Naive thymus-derived CD4-positive, alpha-beta T cell (primary cell): Measurements from ENCODE around the gene OR52H1. TPM values are rescaled to one million over a fixed set of nuclear protein-coding genes. Genes with fewer than 3 reads are reported as not detected.

ENCODE experiments used
- ATAC-seq: fragments of 150-1000 bp; cut with Tn5 transposase; 2 replicates; pipeline ENCODE4 v1.10.0; 2021; ENCODE audit warnings: mild to moderate bottlenecking, moderate library complexity
- CTCF ChIA-PET: fragments of 350-600 bp; sonication (Branson Sonifier 250); formaldehyde crosslinking; loops from one replicate; lab custom pipeline; 2021; ENCODE audit warnings: antibody characterized with exemption; lab: Charles Lee
- POLR2A ChIA-PET: fragments of 350-600 bp; sonication (Branson Sonifier 250); formaldehyde crosslinking; loops from one replicate; lab custom pipeline; 2021; ENCODE audit warnings: antibody characterized with exemption, inconsistent platforms; lab: Charles Lee
- DNase-seq, 9 donors: peaks; one replicate each; pipeline versions ENCODE4 v3.0.0 to v3.0.0-alpha.2; 2020 to 2022; ENCODE audit warnings: mixed read lengths in 1 of 9
- H3K27ac ChIP-seq: one replicate; pipeline ENCODE4 v1.7.0; 2013; ENCODE audit warnings: mild to moderate bottlenecking, low read depth, low read length, moderate library complexity
- H3K27me3 ChIP-seq, 2 donors: one replicate each; pipeline ENCODE4 v1.7.0; 2013; ENCODE audit warnings: low read length in 2 of 2, mild to moderate bottlenecking in 2 of 2, moderate library complexity in 2 of 2; ENCODE audit not compliant: control insufficient read depth in 2 of 2, insufficient read depth in 2 of 2
- H3K36me3 ChIP-seq, 3 experiments: 1 replicate in 2 of 3; 2 replicates in 1 of 3; pipeline ENCODE4 v1.7.0; 2013; ENCODE audit warnings: low read length in 3 of 3, mild to moderate bottlenecking in 3 of 3, moderate library complexity in 1 of 3; ENCODE audit not compliant: insufficient read depth in 3 of 3, control insufficient read depth in 2 of 3
- H3K4me1 ChIP-seq, 2 donors: one replicate each; pipeline ENCODE4 v1.7.0; 2013; ENCODE audit warnings: low read length in 2 of 2, mild to moderate bottlenecking in 2 of 2, moderate library complexity in 1 of 2; ENCODE audit not compliant: control insufficient read depth in 2 of 2, insufficient read depth in 2 of 2
- H3K4me3 ChIP-seq: 2 replicates; pipeline ENCODE4 v1.7.0; 2013; ENCODE audit warnings: mild to moderate bottlenecking, low read length
- H3K9me3 ChIP-seq, 3 experiments: 1 replicate in 2 of 3; 2 replicates in 1 of 3; pipeline ENCODE4 v1.7.0; 2013; ENCODE audit warnings: low read length in 3 of 3; ENCODE audit not compliant: control insufficient read depth in 2 of 3
- H3K27ac Mint-ChIP-seq, 9 donors: one replicate each; pipeline ENCODE4 v1.8.0; 2020 to 2022; ENCODE audit warnings: mixed read lengths in 9 of 9, mild to moderate bottlenecking in 8 of 9, moderate library complexity in 5 of 9, inconsistent platforms in 2 of 9
- H3K27me3 Mint-ChIP-seq, 5 donors: one replicate each; pipeline ENCODE4 v1.8.0; 2021 to 2022; ENCODE audit warnings: mixed read lengths in 5 of 5, mild to moderate bottlenecking in 1 of 5
- H3K36me3 Mint-ChIP-seq, 5 donors: one replicate each; pipeline ENCODE4 v1.8.0; 2020 to 2022; ENCODE audit warnings: mixed read lengths in 5 of 5, mild to moderate bottlenecking in 3 of 5, inconsistent platforms in 1 of 5
- H3K4me1 Mint-ChIP-seq, 7 donors: one replicate each; pipeline ENCODE4 v1.8.0; 2020 to 2022; ENCODE audit warnings: mixed read lengths in 7 of 7, mild to moderate bottlenecking in 3 of 7, inconsistent platforms in 1 of 7
- H3K4me3 Mint-ChIP-seq, 10 donors: one replicate each; pipeline ENCODE4 v1.8.0; 2020 to 2022; ENCODE audit warnings: mild to moderate bottlenecking in 10 of 10, mixed read lengths in 10 of 10, moderate library complexity in 6 of 10, inconsistent platforms in 2 of 10
- H3K9me3 Mint-ChIP-seq, 11 donors: one replicate each; pipeline ENCODE4 v1.8.0; 2020 to 2022; ENCODE audit warnings: mixed read lengths in 11 of 11, mild to moderate bottlenecking in 4 of 11, inconsistent platforms in 1 of 11, moderate library complexity in 1 of 11
- intact Hi-C, 2 donors: fragments of 100-400 bp; cut with micrococcal nuclease; formaldehyde crosslinking; loops; one replicate each; pipeline ENCODE4 v1.15.1; 2023
- polyA plus RNA-seq, 2 donors: library from polyadenylated mRNA; unstranded; fragments of 300-500 nt; fragmentation: Illumina TruSeq; gene quantifications; one replicate each; pipeline ENCODE4 v1.2.3, GENCODE V29; 2021
- total RNA-seq, 6 experiments: library from RNA in 5 of 6; stranded (reverse) in 5 of 6; gene quantifications; 1 replicate in 5 of 6; 2 replicates in 1 of 6; pipeline ENCODE4 v1.2.3 and lab custom pipeline; 2021 to 2026

Gene OR52H1
- total and polyA plus RNA-seq, 7 experiments from 2014 or later = 0.32 to 0.49 (median 0.48) TPM; not detected in 4

GRCh38 chr11:5546457-5546856 lies 1.9 kb downstream of the OR52H1 start:
- no peak overlapping the region for H3K27ac Mint-ChIP-seq
- ATAC-seq (no peak), DNase-seq (no peak)
- POLR2A ChIA-PET = no interaction called here
- no peaks in the 10 kb centered on the region for H3K4me1 Mint-ChIP-seq
- H3K27me3 Mint-ChIP-seq = peaks cover 0 to 8% (median 0%) of the 10 kb centered on the region in 5 donors
- intact Hi-C loops = no loop called here
- CTCF ChIA-PET = no interaction called here
- H3K4me3 Mint-ChIP-seq = no peak overlapping the region
- Histone ChIP-seq H3K36me3 (no peaks in the 10 kb centered on the region), H3K4me1 (no peaks in the 10 kb centered on the region), H3K27ac (no peak overlapping the region), H3K9me3 (no peaks in the 10 kb centered on the region), H3K4me3 (no peak overlapping the region), H3K27me3 (peaks cover 0 to 1% of the 10 kb centered on the region in 2 donors)
- peaks cover 0 to 4% (median 0%) of the 10 kb centered on the region in 11 donors for H3K9me3 Mint-ChIP-seq
- H3K36me3 Mint-ChIP-seq = peaks cover 0 to 1% (median 0%) of the 10 kb centered on the region in 5 donors

GRCh38 chr11:5541427-5541826 lies 6.9 kb downstream of the OR52H1 start:
- H3K27me3 ChIP-seq = no peaks in the 10 kb centered on the region
- no peaks in the 10 kb centered on the region for H3K36me3 ChIP-seq
- ATAC-seq = no peak
- H3K4me3 ChIP-seq = no peak overlapping the region
- Mint-ChIP-seq H3K4me3 (no peak overlapping the region), H3K36me3 (no peaks in the 10 kb centered on the region), H3K27ac (no peak overlapping the region), H3K27me3 (peaks cover 0 to 8% (median 4%) of the 10 kb centered on the region in 5 donors), H3K9me3 (peaks cover 0 to 8% (median 0%) of the 10 kb centered on the region in 11 donors), H3K4me1 (no peaks in the 10 kb centered on the region)
- H3K4me1 ChIP-seq = no peaks in the 10 kb centered on the region
- H3K27ac ChIP-seq = no peak overlapping the region
- no peak for DNase-seq
- ChIA-PET POLR2A (no interaction called here), CTCF (no interaction called here)
- no peaks in the 10 kb centered on the region for H3K9me3 ChIP-seq
- intact Hi-C loops = no loop called here

DNA sequence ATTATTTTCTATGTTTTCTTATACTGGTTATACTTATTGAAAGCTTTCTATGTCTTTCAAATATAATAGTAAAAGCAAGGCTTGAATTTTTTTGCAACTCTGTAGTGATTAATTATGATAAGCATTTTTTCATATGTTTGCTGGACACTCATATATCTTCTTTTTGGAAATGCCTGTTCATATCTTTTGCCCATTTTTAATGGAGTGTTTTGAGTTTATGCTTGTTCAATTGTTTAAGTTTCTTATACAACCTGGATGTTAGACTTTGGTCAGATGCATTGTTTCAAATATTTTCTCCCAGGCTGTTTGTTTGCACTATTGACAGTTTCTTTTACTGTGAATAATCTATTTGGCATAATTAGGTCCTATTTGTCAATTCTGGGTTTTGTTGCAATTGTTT lies 11.9 kb downstream of the OR52H1 start:
- Mint-ChIP-seq H3K36me3 (no peaks in the 10 kb centered on the region), H3K4me3 (no peak overlapping the region), H3K4me1 (no peaks in the 10 kb centered on the region), H3K27ac (no peak overlapping the region), H3K9me3 (peaks cover 0 to 11% (median 0%) of the 10 kb centered on the region in 11 donors), H3K27me3 (peaks cover 0 to 8% (median 4%) of the 10 kb centered on the region in 5 donors)
- H3K27ac ChIP-seq = no peak overlapping the region
- H3K9me3 ChIP-seq = no peaks in the 10 kb centered on the region
- no peak for ATAC-seq
- H3K4me3 ChIP-seq = no peak overlapping the region
- H3K36me3 ChIP-seq = no peaks in the 10 kb centered on the region
- ChIA-PET POLR2A (no interaction called here), CTCF (no interaction called here)
- DNase-seq = no peak
- intact Hi-C loops = no loop called here
- no peaks in the 10 kb centered on the region for H3K4me1 ChIP-seq
- no peaks in the 10 kb centered on the region for H3K27me3 ChIP-seq

DNA sequence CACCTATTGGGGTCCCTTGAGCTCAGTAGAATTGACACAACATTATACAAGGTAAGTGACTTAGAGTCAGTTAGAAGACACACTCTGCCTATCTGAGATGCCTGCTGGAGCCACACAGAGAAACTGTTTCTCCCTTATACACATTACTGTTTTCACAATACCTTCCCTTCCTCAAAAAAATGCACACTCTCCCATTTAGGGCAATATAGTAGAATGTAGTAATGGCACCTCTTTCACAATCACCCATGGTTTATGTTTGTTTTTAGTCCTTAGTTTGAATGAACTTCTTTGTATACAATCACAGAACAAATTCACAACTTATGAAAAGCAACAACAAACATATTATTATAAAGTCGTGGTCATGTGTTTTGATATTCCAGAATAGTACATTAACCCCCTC lies 14.3 kb downstream of the OR52H1 start:
- POLR2A ChIA-PET = no interaction called here
- DNase-seq (no peak), ATAC-seq (no peak)
- Mint-ChIP-seq H3K4me1 (no peaks in the 10 kb centered on the region), H3K27me3 (peaks cover 0 to 8% (median 4%) of the 10 kb centered on the region in 5 donors), H3K27ac (no peak overlapping the region), H3K4me3 (no peak overlapping the region), H3K36me3 (no peaks in the 10 kb centered on the region), H3K9me3 (peaks cover 0 to 11% (median 0%) of the 10 kb centered on the region in 11 donors)
- Histone ChIP-seq H3K4me3 (no peak overlapping the region), H3K36me3 (no peaks in the 10 kb centered on the region), H3K4me1 (no peaks in the 10 kb centered on the region), H3K27me3 (no peaks in the 10 kb centered on the region), H3K27ac (no peak overlapping the region), H3K9me3 (no peaks in the 10 kb centered on the region)
- CTCF ChIA-PET = no interaction called here
- intact Hi-C loops = no loop called here

DNA sequence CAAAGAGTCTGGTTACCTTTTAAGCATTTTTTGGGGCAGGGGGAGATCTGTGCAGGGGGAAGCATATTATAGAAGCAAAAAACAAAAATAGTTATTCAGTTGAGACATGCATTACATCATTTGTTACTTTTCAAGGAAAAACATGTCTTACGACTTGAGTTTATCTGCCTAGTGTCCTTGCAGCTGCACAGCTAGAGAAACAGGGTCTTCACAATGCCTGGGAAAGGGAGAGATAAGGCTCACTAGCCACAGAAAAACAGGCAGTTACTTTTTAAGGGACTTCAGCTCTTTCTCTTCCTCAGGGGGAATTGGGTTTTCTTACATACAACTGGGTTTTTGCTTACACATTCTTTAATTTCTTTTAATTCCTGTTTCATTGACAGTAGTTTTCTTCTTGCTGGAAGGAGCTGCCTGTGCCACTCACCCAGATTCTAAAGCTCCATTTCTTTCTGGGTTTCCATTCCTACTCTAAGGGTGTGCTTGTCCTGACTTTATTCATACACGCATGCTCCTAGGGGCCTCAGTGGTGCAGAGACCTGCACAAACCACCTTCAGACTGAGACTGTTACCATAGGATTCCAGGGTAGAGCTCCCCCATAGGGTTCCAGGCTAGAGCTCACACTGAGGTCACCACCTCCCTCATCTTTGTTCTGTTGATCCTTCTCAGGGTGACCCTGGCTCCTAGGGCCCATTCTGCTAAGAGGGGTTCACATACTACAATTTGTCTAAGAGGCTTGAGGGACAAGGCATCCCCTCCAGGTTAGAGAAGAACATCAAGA lies 17.1 kb downstream of the OR52H1 start:
- DNase-seq (no peak), ATAC-seq (no peak)
- H3K36me3 Mint-ChIP-seq = no peaks in the 10 kb centered on the region
- peaks cover 0 to 5% (median 0%) of the 10 kb centered on the region in 5 donors for H3K27me3 Mint-ChIP-seq
- no peak overlapping the region for H3K27ac Mint-ChIP-seq
- Histone ChIP-seq H3K4me3 (no peak overlapping the region), H3K36me3 (no peaks in the 10 kb centered on the region), H3K4me1 (no peaks in the 10 kb centered on the region), H3K27ac (no peak overlapping the region), H3K27me3 (no peaks in the 10 kb centered on the region), H3K9me3 (no peaks in the 10 kb centered on the region)
- no peaks in the 10 kb centered on the region for H3K4me1 Mint-ChIP-seq
- no peak overlapping the region for H3K4me3 Mint-ChIP-seq
- ChIA-PET CTCF (no interaction called here), POLR2A (no interaction called here)
- intact Hi-C loops = no loop called here
- H3K9me3 Mint-ChIP-seq = peaks cover 0 to 2% (median 0%) of the 10 kb centered on the region in 11 donors

- Mint-ChIP-seq H3K4me3 (no peak overlapping the region), H3K27ac (no peak overlapping the region), H3K36me3 (no peaks in the 10 kb centered on the region), H3K27me3 (no peaks in the 10 kb centered on the region), H3K9me3 (no peaks in the 10 kb centered on the region), H3K4me1 (no peaks in the 10 kb centered on the region)
- Histone ChIP-seq H3K4me3 (no peak overlapping the region), H3K36me3 (no peaks in the 10 kb centered on the region), H3K27ac (no peak overlapping the region), H3K4me1 (no peaks in the 10 kb centered on the region), H3K27me3 (no peaks in the 10 kb centered on the region), H3K9me3 (no peaks in the 10 kb centered on the region)
- CTCF ChIA-PET = interaction anchor here (0.6 kb wide), 1 partner anchor 59 kb away, joined by 3 read pairs; no protein-coding TSS in a partner anchor
- POLR2A ChIA-PET = no interaction called here
- no peak for DNase-seq
- no peak for ATAC-seq
- intact Hi-C loops = no loop called here
Observed at GRCh38 chr11:5528495-5528894, 19.8 kb downstream of the OR52H1 start.

GRCh38 chr11:5527716-5528115 lies 20.6 kb downstream of the OR52H1 start:
- Mint-ChIP-seq H3K9me3 (no peaks in the 10 kb centered on the region), H3K27me3 (no peaks in the 10 kb centered on the region), H3K36me3 (peaks cover 0 to 2% (median 0%) of the 10 kb centered on the region in 5 donors), H3K4me3 (no peak overlapping the region), H3K27ac (no peak overlapping the region), H3K4me1 (no peaks in the 10 kb centered on the region)
- no peak overlapping the region for H3K4me3 ChIP-seq
- intact Hi-C loops = no loop called here
- DNase-seq (no peak), ATAC-seq (no peak)
- no peaks in the 10 kb centered on the region for H3K4me1 ChIP-seq
- no peaks in the 10 kb centered on the region for H3K27me3 ChIP-seq
- ChIA-PET POLR2A (no interaction called here), CTCF (interaction anchor here (0.6 kb wide), 1 partner anchor 58 kb away, joined by 3 read pairs; no protein-coding TSS in a partner anchor)
- H3K9me3 ChIP-seq = no peaks in the 10 kb centered on the region
- no peaks in the 10 kb centered on the region for H3K36me3 ChIP-seq
- no peak overlapping the region for H3K27ac ChIP-seq
